ENCODE data around the gene TRMO. TPM values are rescaled to one million over a fixed set of nuclear protein-coding genes. Genes with fewer than 3 reads are reported as not detected.

The TRMO gene
- total RNA-seq, 1 donor from 2014 or later: 32.4 TPM

GRCh38 chr9:97875111-97875510 lies 47.2 kb downstream of the TRMO start:
- DNase-seq (no peak), ATAC-seq (ENCODE audit: low read depth) (no peak)
- Mint-ChIP-seq H3K27ac (no peak overlapping the region), H3K27me3 (peaks cover 10% of the 10 kb centered on the region), H3K9me3 (no peaks in the 10 kb centered on the region), H3K36me3 (ENCODE audit: low read depth) (no peaks in the 10 kb centered on the region), H3K4me3 (no peak overlapping the region), H3K4me1 (no peaks in the 10 kb centered on the region)
- ChIA-PET CTCF (no interaction called here), POLR2A (no interaction called here)
- TF ChIP-seq CTCF (IDR thresholded peaks at IDR 0.05): no peak
- intact Hi-C loops (cut with micrococcal nuclease): no loop called here

- peaks cover 10% of the 10 kb centered on the region for H3K27me3 Mint-ChIP-seq
- H3K27ac Mint-ChIP-seq: no peak overlapping the region
- H3K4me1 Mint-ChIP-seq: no peaks in the 10 kb centered on the region
- no peaks in the 10 kb centered on the region for H3K9me3 Mint-ChIP-seq
- no peaks in the 10 kb centered on the region for H3K36me3 Mint-ChIP-seq (ENCODE audit: low read depth)
- H3K4me3 Mint-ChIP-seq: no peak overlapping the region
- ATAC-seq (ENCODE audit: low read depth) (no peak), DNase-seq (no peak)
- no peak for TF ChIP-seq CTCF (IDR thresholded peaks at IDR 0.05)
- intact Hi-C loops (cut with micrococcal nuclease): no loop called here
- POLR2A ChIA-PET: no interaction called here
- CTCF ChIA-PET: no interaction called here
These were observed 47.7 kb downstream of the TRMO start for GRCh38 chr9:97874624-97875023.

- TF ChIP-seq CTCF (IDR thresholded peaks at IDR 0.05): no peak
- intact Hi-C loops (cut with micrococcal nuclease): no loop called here
- Mint-ChIP-seq H3K27ac (no peak overlapping the region), H3K4me3 (no peak overlapping the region), H3K4me1 (no peaks in the 10 kb centered on the region), H3K9me3 (no peaks in the 10 kb centered on the region), H3K36me3 (ENCODE audit: low read depth) (no peaks in the 10 kb centered on the region), H3K27me3 (peaks cover 14% of the 10 kb centered on the region)
- CTCF ChIA-PET: no interaction called here
- POLR2A ChIA-PET: no interaction called here
- ATAC-seq (ENCODE audit: low read depth) (no peak), DNase-seq (no peak)
These were observed 48.4 kb downstream of the TRMO start for GRCh38 chr9:97873882-97874281.

GRCh38 chr9:97873425-97873824 lies 48.9 kb downstream of the TRMO start:
- no peak overlapping the region for H3K27ac Mint-ChIP-seq
- H3K9me3 Mint-ChIP-seq: no peaks in the 10 kb centered on the region
- H3K4me1 Mint-ChIP-seq: no peaks in the 10 kb centered on the region
- H3K27me3 Mint-ChIP-seq: peaks cover 14% of the 10 kb centered on the region
- DNase-seq: no peak
- no peak for TF ChIP-seq CTCF (IDR thresholded peaks at IDR 0.05)
- H3K36me3 Mint-ChIP-seq (ENCODE audit: low read depth): no peaks in the 10 kb centered on the region
- ATAC-seq (ENCODE audit: low read depth): no peak
- H3K4me3 Mint-ChIP-seq: no peak overlapping the region
- ChIA-PET POLR2A (no interaction called here), CTCF (no interaction called here)
- intact Hi-C loops (cut with micrococcal nuclease): no loop called here

- TF ChIP-seq CTCF (IDR thresholded peaks at IDR 0.05): no peak
- peaks cover 6% of the 10 kb centered on the region for H3K36me3 Mint-ChIP-seq (ENCODE audit: low read depth)
- no peak for ATAC-seq (ENCODE audit: low read depth)
These were observed 53.4 kb downstream of the TRMO start for GRCh38 chr9:97868859-97869258.

More at GRCh38 chr9:97868859-97869258, 53.4 kb downstream of the TRMO start:
- Mint-ChIP-seq H3K9me3 (peaks cover 12% of the 10 kb centered on the region), H3K4me1 (peaks cover 8% of the 10 kb centered on the region), H3K27me3 (peaks cover 16% of the 10 kb centered on the region), H3K4me3 (no peak overlapping the region), H3K27ac (no peak overlapping the region)
- no peak for DNase-seq
- intact Hi-C loops (cut with micrococcal nuclease): no loop called here
- ChIA-PET POLR2A (interaction anchor here (0.7 kb wide), 1 partner anchor 13 kb away, joined by 5 read pairs; no protein-coding TSS in a partner anchor), CTCF (interaction anchor here (0.6 kb wide), 1 partner anchor 39 kb away, joined by 5 read pairs; no protein-coding TSS in a partner anchor)
